Activated CD4-positive, alpha-beta T cell treated with anti-CD3 and anti-CD28 coated beads, Interleukin-2, amount 10 ng/mL, durations not matched to agents 7 days and 5 days (primary cell): ENCODE measurements around the gene PRKN. TPM values are rescaled to one million over a fixed set of nuclear protein-coding genes. Genes with fewer than 3 reads are reported as not detected.

Experiments
- CTCF ChIA-PET: fragments of 350-600 bp; sonication (Branson Sonifier 250); formaldehyde crosslinking; loops from one replicate; lab custom pipeline; 2021; ENCODE audit warnings: antibody characterized with exemption; lab: Charles Lee
- POLR2A ChIA-PET: fragments of 350-600 bp; sonication (Branson Sonifier 250); formaldehyde crosslinking; loops from one replicate; lab custom pipeline; 2021; ENCODE audit warnings: antibody characterized with exemption; lab: Charles Lee
- DNase-seq: peaks from one replicate; pipeline ENCODE4 v3.0.0-alpha.2; 2020
- H3K27ac Mint-ChIP-seq: one replicate; pipeline ENCODE4 v1.8.0; 2021; ENCODE audit warnings: mild to moderate bottlenecking, moderate library complexity, mixed read lengths
- H3K27me3 Mint-ChIP-seq: one replicate; pipeline ENCODE4 v1.8.0; 2021; ENCODE audit warnings: mixed read lengths
- H3K36me3 Mint-ChIP-seq: one replicate; pipeline ENCODE4 v1.8.0; 2021; ENCODE audit warnings: low read depth, mixed read lengths
- H3K4me1 Mint-ChIP-seq: one replicate; pipeline ENCODE4 v1.8.0; 2021; ENCODE audit warnings: mixed read lengths
- H3K4me3 Mint-ChIP-seq: one replicate; pipeline ENCODE4 v1.8.0; 2021; ENCODE audit warnings: mild to moderate bottlenecking, moderate library complexity, mixed read lengths
- H3K9me3 Mint-ChIP-seq: one replicate; pipeline ENCODE4 v1.8.0; 2021; ENCODE audit warnings: mixed read lengths
- total RNA-seq, 2 experiments: library from RNA; stranded (reverse); gene quantifications; one replicate each; pipeline ENCODE4 v1.2.3, GENCODE V29; 2021

The PRKN gene
- total RNA-seq, 2 experiments from 2014 or later: 0.77 to 0.94 TPM

GRCh38 chr6:162198076-162198475 is 529.5 kb downstream of the PRKN start:
- Mint-ChIP-seq H3K4me1 (no peaks in the 10 kb centered on the region), H3K4me3 (no peak overlapping the region), H3K27ac (no peak overlapping the region), H3K36me3 (no peaks in the 10 kb centered on the region), H3K27me3 (no peaks in the 10 kb centered on the region), H3K9me3 (no peaks in the 10 kb centered on the region)
- no peak for DNase-seq
- CTCF ChIA-PET: no interaction called here
- POLR2A ChIA-PET: no interaction called here

- ChIA-PET CTCF (no interaction called here), POLR2A (no interaction called here)
- DNase-seq: no peak
- Mint-ChIP-seq H3K4me1 (no peaks in the 10 kb centered on the region), H3K9me3 (peaks cover under 1% of the 10 kb centered on the region), H3K36me3 (no peaks in the 10 kb centered on the region), H3K4me3 (no peak overlapping the region), H3K27me3 (no peaks in the 10 kb centered on the region), H3K27ac (no peak overlapping the region)
These were observed 532.1 kb downstream of the PRKN start for GRCh38 chr6:162195441-162195840.

- Mint-ChIP-seq H3K36me3 (no peaks in the 10 kb centered on the region), H3K9me3 (peaks cover 7% of the 10 kb centered on the region), H3K27me3 (no peaks in the 10 kb centered on the region), H3K4me3 (no peak overlapping the region), H3K27ac (no peak overlapping the region), H3K4me1 (no peaks in the 10 kb centered on the region)
- ChIA-PET POLR2A (no interaction called here), CTCF (no interaction called here)
- no peak for DNase-seq
These were observed 536.6 kb downstream of the PRKN start for GRCh38 chr6:162190981-162191380.

DNA sequence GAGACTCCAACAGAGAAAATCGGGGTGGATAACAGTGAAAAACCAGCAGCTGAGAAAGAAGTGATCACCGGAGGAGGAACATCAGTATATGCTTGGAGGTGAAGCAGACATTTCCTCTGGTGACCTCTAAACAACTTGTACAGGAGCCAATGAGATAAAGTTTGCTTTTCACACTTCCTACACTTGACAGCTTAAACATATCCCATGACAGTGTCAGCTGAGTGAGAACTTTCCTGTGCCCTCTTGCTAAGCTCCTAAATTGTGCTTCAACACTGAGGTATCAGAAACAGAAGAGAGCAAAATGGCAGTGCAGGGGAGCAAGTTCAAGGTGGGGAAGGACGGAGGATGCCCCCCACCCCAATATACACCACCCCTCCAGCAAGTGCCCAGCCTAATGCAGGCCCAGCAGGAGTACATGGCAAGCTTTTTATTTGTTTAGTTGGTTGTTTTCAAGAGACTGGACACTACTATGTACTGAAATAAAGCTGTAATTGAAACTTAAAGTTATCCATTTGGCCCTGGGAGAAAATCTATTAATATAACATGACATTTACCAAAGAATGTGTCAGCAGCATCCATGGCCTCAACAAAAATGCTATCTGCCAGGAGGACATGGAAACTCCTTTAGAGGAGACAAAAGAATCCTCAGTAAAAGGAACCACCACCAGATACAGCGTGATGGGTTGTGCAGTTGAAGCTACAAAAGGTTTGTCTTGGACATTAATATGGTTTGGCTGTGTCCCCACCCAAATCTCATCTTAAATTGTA is 540.2 kb downstream of the PRKN start:
- H3K4me3 Mint-ChIP-seq: no peak overlapping the region
- peaks cover 7% of the 10 kb centered on the region for H3K9me3 Mint-ChIP-seq
- no peaks in the 10 kb centered on the region for H3K27me3 Mint-ChIP-seq
- ChIA-PET POLR2A (no interaction called here), CTCF (no interaction called here)
- no peak overlapping the region for H3K27ac Mint-ChIP-seq
- no peaks in the 10 kb centered on the region for H3K4me1 Mint-ChIP-seq
- H3K36me3 Mint-ChIP-seq: no peaks in the 10 kb centered on the region
- no peak for DNase-seq

GRCh38 chr6:162184465-162184864 is 543.1 kb downstream of the PRKN start:
- Mint-ChIP-seq H3K4me1 (peaks cover 9% of the 10 kb centered on the region), H3K4me3 (no peak overlapping the region), H3K36me3 (no peaks in the 10 kb centered on the region), H3K9me3 (peaks cover 3% of the 10 kb centered on the region), H3K27ac (no peak overlapping the region), H3K27me3 (no peaks in the 10 kb centered on the region)
- no peak for DNase-seq
- ChIA-PET CTCF (no interaction called here), POLR2A (no interaction called here)

- CTCF ChIA-PET: no interaction called here
- no peaks in the 10 kb centered on the region for H3K36me3 Mint-ChIP-seq
These were observed 545.7 kb downstream of the PRKN start for GRCh38 chr6:162181741-162182401.

DNA sequence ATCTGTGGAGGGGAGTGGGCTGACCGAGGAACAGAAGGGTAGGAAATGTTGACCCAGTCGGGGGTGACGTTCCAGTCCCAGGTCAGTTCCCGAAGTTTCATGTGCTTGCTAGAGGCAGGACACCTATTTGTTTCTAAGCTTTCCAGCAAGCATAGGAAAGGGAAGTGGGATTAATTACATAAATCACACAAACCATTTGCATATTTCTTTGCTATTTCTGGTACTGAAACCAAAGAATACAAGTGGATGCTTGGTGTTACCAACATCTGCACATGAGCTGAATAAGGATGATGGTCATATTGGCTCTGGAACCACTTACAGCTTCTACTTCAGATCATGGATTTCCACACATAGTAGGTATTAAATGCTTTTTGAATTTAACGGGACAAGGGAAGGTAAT is 546.5 kb downstream of the PRKN start:
- Mint-ChIP-seq H3K4me1 (peaks cover 9% of the 10 kb centered on the region), H3K36me3 (no peaks in the 10 kb centered on the region), H3K9me3 (no peaks in the 10 kb centered on the region), H3K27ac (no peak overlapping the region), H3K4me3 (no peak overlapping the region), H3K27me3 (no peaks in the 10 kb centered on the region)
- CTCF ChIA-PET: interaction anchor here (0.6 kb wide), 1 partner anchor 705 kb away, joined by 3 read pairs; no protein-coding TSS in a partner anchor
- POLR2A ChIA-PET: no interaction called here
- no peak for DNase-seq

More at GRCh38 chr6:162181741-162182401, 545.7 kb downstream of the PRKN start:
- Mint-ChIP-seq H3K27ac (no peak overlapping the region), H3K9me3 (no peaks in the 10 kb centered on the region), H3K4me1 (peaks cover 9% of the 10 kb centered on the region), H3K27me3 (no peaks in the 10 kb centered on the region), H3K4me3 (no peak overlapping the region)
- POLR2A ChIA-PET: no interaction called here
- DNase-seq: no peak

GRCh38 chr6:162179196-162179951 is 548.2 kb downstream of the PRKN start:
- H3K36me3 Mint-ChIP-seq: no peaks in the 10 kb centered on the region
- H3K27me3 Mint-ChIP-seq: no peaks in the 10 kb centered on the region
- peaks cover 9% of the 10 kb centered on the region for H3K4me1 Mint-ChIP-seq
- POLR2A ChIA-PET: no interaction called here
- CTCF ChIA-PET: no interaction called here
- no peak for DNase-seq
- H3K27ac Mint-ChIP-seq: no peak overlapping the region
- no peak overlapping the region for H3K4me3 Mint-ChIP-seq
- H3K9me3 Mint-ChIP-seq: peaks cover 2% of the 10 kb centered on the region

- POLR2A ChIA-PET: no interaction called here
- Mint-ChIP-seq H3K27me3 (no peaks in the 10 kb centered on the region), H3K9me3 (peaks cover 2% of the 10 kb centered on the region), H3K4me3 (no peak overlapping the region), H3K27ac (no peak overlapping the region), H3K4me1 (peaks cover 9% of the 10 kb centered on the region), H3K36me3 (no peaks in the 10 kb centered on the region)
- CTCF ChIA-PET: interaction anchor here (1.1 kb wide), 1 partner anchor 14 kb away, joined by 3 read pairs; no protein-coding TSS in a partner anchor
- DNase-seq: no peak
These were observed 548.9 kb downstream of the PRKN start for GRCh38 chr6:162178666-162179065.

DNA sequence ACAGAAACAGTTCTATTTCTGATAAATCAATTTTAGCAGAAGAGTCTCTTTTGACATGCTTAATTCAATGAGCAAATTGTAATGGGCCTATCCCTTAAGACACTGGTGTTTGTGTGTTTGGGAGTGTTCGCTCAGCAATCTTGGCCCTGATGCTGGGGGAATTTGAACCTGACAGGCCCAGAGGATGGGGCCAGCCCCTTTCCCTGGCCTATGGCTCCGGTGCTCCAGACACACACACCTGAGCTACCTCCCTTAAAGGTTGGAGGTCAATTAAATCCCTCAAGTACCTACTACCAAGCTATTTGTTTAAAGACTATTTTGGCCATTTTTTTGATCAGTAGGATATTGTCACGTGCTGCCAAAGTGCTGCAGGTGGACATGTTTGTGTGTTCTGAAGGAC is 549.3 kb downstream of the PRKN start:
- DNase-seq: no peak
- Mint-ChIP-seq H3K4me1 (peaks cover 9% of the 10 kb centered on the region), H3K4me3 (no peak overlapping the region), H3K36me3 (no peaks in the 10 kb centered on the region), H3K27me3 (no peaks in the 10 kb centered on the region), H3K27ac (no peak overlapping the region), H3K9me3 (peaks cover 2% of the 10 kb centered on the region)
- CTCF ChIA-PET: interaction anchor here (1.1 kb wide), 1 partner anchor 15 kb away, joined by 3 read pairs; no protein-coding TSS in a partner anchor
- POLR2A ChIA-PET: no interaction called here

DNA sequence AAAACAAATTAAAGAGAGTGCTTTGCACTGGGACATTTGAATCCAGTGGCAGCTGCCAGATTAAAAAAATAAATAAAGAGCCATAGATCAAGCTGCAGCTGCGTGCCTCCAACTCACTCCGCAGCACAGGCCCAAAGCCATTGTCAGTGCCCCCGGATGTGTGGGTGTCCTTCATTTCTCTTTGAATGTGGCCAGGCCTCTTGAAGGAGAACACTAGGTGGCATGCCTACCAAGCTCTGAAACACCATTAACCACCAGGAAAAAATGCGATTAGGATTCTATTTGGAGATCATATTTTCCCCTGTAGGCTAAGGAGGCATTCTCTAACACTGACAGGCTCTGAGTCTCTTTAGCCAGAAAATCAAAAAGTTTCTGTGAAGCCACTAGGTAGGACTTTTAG is 549.8 kb downstream of the PRKN start:
- ChIA-PET POLR2A (no interaction called here), CTCF (interaction anchor here (1.1 kb wide), 1 partner anchor 15 kb away, joined by 3 read pairs; no protein-coding TSS in a partner anchor)
- Mint-ChIP-seq H3K27me3 (no peaks in the 10 kb centered on the region), H3K36me3 (no peaks in the 10 kb centered on the region), H3K4me3 (no peak overlapping the region), H3K4me1 (peaks cover 9% of the 10 kb centered on the region), H3K27ac (no peak overlapping the region), H3K9me3 (peaks cover 2% of the 10 kb centered on the region)
- no peak for DNase-seq

DNA sequence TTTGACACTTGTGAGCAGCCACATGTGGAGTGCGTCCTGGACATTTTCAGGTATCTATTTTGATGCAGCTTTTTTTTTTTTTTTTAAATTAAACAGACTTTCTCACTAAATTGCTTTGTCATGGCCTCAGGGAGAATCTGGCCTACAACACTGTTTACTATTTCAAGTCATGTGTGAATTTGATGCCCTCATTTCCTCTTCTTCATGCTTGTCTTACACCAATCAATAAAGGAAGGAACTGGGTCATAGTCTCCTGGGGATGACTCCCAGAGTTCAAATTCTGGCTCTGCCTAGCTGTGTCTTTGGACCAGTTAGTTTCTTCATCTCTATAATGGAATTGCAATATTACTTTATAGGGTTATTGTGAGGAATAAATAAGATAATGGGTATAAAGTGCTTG is 554.1 kb downstream of the PRKN start:
- DNase-seq: no peak
- Mint-ChIP-seq H3K4me1 (no peaks in the 10 kb centered on the region), H3K27ac (no peak overlapping the region), H3K4me3 (no peak overlapping the region), H3K27me3 (no peaks in the 10 kb centered on the region), H3K9me3 (peaks cover 2% of the 10 kb centered on the region), H3K36me3 (no peaks in the 10 kb centered on the region)
- POLR2A ChIA-PET: no interaction called here
- CTCF ChIA-PET: no interaction called here

DNA sequence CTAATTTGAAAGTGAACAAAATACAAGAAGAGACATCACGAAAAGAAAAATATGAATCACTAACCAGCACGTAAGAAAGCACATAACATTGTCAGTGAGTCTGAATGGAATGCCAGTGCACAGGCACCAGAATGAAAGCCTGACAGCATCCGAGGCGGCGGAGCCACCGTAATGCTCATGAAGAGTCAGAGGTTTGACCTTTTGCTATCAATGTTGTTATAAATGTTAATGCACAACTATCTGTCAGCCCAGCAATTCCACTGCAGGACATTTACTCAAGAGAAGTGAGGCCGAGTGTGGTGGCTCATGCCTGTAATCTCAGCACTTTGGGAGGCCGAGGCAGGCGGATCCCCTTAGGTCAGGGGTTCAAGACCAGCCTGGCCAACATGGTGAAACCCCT is 562.1 kb downstream of the PRKN start:
- POLR2A ChIA-PET: no interaction called here
- no peaks in the 10 kb centered on the region for H3K4me1 Mint-ChIP-seq

More for the DNA sequence above, 562.1 kb downstream of the PRKN start:
- no peak for DNase-seq
- Mint-ChIP-seq H3K36me3 (no peaks in the 10 kb centered on the region), H3K9me3 (no peaks in the 10 kb centered on the region), H3K27me3 (no peaks in the 10 kb centered on the region), H3K27ac (no peak overlapping the region), H3K4me3 (no peak overlapping the region)
- CTCF ChIA-PET: no interaction called here
